ENCODE measurements around the gene PTAR1. TPM values are rescaled to one million over a fixed set of nuclear protein-coding genes. Genes with fewer than 3 reads are reported as not detected.

PTAR1 gene
- total RNA-seq, 1 experiment from 2014 or later = 44.9 TPM

DNA sequence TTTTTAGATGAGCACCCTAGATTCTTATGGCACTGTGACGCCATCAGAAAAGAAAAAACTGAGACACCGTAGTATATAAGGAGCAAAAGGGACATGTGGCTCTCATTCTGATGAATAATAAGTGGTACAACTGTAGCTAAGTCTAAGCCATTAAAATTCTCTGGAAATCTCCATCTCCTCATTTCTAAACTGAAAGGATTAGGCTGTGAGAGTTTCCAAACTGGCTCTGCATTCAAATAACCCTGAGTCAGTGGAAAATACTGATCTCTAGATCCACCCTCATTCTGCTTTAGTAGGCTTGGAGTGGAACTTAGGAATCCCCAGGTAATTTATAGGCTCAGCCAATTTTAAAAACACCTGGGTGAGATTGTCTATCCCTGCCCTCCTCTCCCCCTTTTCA is 28.5 kb downstream of the PTAR1 start:
- Histone ChIP-seq H4K20me1 (ENCODE audit: insufficient read depth) (no peaks in the 10 kb centered on the region), H3K9me3 (ENCODE audit: insufficient read depth, low read depth) (no peaks in the 10 kb centered on the region), H3K4me1 (replicated peaks; ENCODE audit: insufficient read depth) (no peaks in the 10 kb centered on the region), H3K27ac (no peak overlapping the region), H3K27me3 (ENCODE audit: insufficient read depth, low read depth) (no peaks in the 10 kb centered on the region), H3K4me2 (no peak overlapping the region), H2AFZ (no peak overlapping the region), H3F3A (ENCODE audit: insufficient read depth, low read depth) (no peaks in the 10 kb centered on the region), H3K36me3 (ENCODE audit: low read depth) (peaks cover 20% of the 10 kb centered on the region), H3K9me2 (ENCODE audit: insufficient read depth) (no peaks in the 10 kb centered on the region), H3K79me2 (ENCODE audit: low read depth) (no peaks in the 10 kb centered on the region), H3K4me3 (no peak overlapping the region)
- no peak for DNase-seq
- intact Hi-C loops (cut with micrococcal nuclease; ENCODE audit: unreplicated experiment) = no loop called here
- CTCF ChIA-PET = no interaction called here
- POLR2A ChIA-PET (ENCODE audit: unreplicated experiment) = interaction anchor here (0.6 kb wide), 1 partner anchor 670 kb away, joined by 4 read pairs; no protein-coding TSS in a partner anchor
- no TSS peak for BruUV-seq (replicated peaks)
- TF ChIP-seq CTCF (conservative IDR thresholded peaks at IDR 0.05) = no peak
- no peak for TF ChIP-seq EZH2 (IDR thresholded peaks at IDR 0.05; ENCODE audit: low read depth)

- no peak overlapping the region for H3K4me2 ChIP-seq
- ChIA-PET CTCF (no interaction called here), POLR2A (ENCODE audit: unreplicated experiment) (no interaction called here)
- no peak for DNase-seq
- no peaks in the 10 kb centered on the region for H3K4me1 ChIP-seq (replicated peaks; ENCODE audit: insufficient read depth)
- H3K9me2 ChIP-seq (ENCODE audit: insufficient read depth) = no peaks in the 10 kb centered on the region
- intact Hi-C loops (cut with micrococcal nuclease; ENCODE audit: unreplicated experiment) = no loop called here
- no peaks in the 10 kb centered on the region for H3K9me3 ChIP-seq (ENCODE audit: insufficient read depth, low read depth)
- no peak overlapping the region for H2AFZ ChIP-seq
- no peak overlapping the region for H3K27ac ChIP-seq
- H3K79me2 ChIP-seq (ENCODE audit: low read depth) = no peaks in the 10 kb centered on the region
- no peak for TF ChIP-seq CTCF (conservative IDR thresholded peaks at IDR 0.05)
- TF ChIP-seq EZH2 (IDR thresholded peaks at IDR 0.05; ENCODE audit: low read depth) = no peak
- no TSS peak for BruUV-seq (replicated peaks)
- H3K27me3 ChIP-seq (ENCODE audit: insufficient read depth, low read depth) = no peaks in the 10 kb centered on the region
- H3F3A ChIP-seq (ENCODE audit: insufficient read depth, low read depth) = no peaks in the 10 kb centered on the region
- no peak overlapping the region for H3K4me3 ChIP-seq
- H3K36me3 ChIP-seq (ENCODE audit: low read depth) = no peaks in the 10 kb centered on the region; the same call in 1 of the 2 replicates
- no peaks in the 10 kb centered on the region for H4K20me1 ChIP-seq (ENCODE audit: insufficient read depth)
These were observed 39.8 kb downstream of the PTAR1 start for GRCh38 chr9:69719983-69720382.

- intact Hi-C loops (cut with micrococcal nuclease; ENCODE audit: unreplicated experiment) = no loop called here
- Histone ChIP-seq H3K27ac (no peak overlapping the region), H3K9me2 (ENCODE audit: insufficient read depth) (no peaks in the 10 kb centered on the region), H3K4me3 (no peak overlapping the region), H3K27me3 (ENCODE audit: insufficient read depth, low read depth) (no peaks in the 10 kb centered on the region), H3K4me2 (no peak overlapping the region), H3K79me2 (ENCODE audit: low read depth) (no peaks in the 10 kb centered on the region), H2AFZ (no peak overlapping the region), H4K20me1 (ENCODE audit: insufficient read depth) (no peaks in the 10 kb centered on the region), H3K9me3 (ENCODE audit: insufficient read depth, low read depth) (no peaks in the 10 kb centered on the region), H3K36me3 (ENCODE audit: low read depth) (no peaks in the 10 kb centered on the region; the same call in 1 of the 2 replicates), H3K4me1 (replicated peaks; ENCODE audit: insufficient read depth) (no peaks in the 10 kb centered on the region), H3F3A (ENCODE audit: insufficient read depth, low read depth) (no peaks in the 10 kb centered on the region)
- POLR2A ChIA-PET (ENCODE audit: unreplicated experiment) = no interaction called here
- no peak for DNase-seq
- TF ChIP-seq EZH2 (IDR thresholded peaks at IDR 0.05; ENCODE audit: low read depth) (no peak), CTCF (conservative IDR thresholded peaks at IDR 0.05) (no peak)
- no TSS peak for BruUV-seq (replicated peaks)
- CTCF ChIA-PET = no interaction called here
These were observed 40.4 kb downstream of the PTAR1 start for GRCh38 chr9:69719367-69719766.

Measured in PC-9 (cell line).